K562 (cell line): Measurements from ENCODE around the gene MARCHF3. TPM values are rescaled to one million over a fixed set of nuclear protein-coding genes. Genes with fewer than 3 reads are reported as not detected.

Experiments
- CAMTA2 ChIP-seq: fragments of 250-450 bp; sonication (Bioruptor Pico); conservative IDR thresholded peaks from 2 replicates; pipeline ENCODE4 v1.5.1; 2022
- COPS2 ChIP-seq: fragments of 450-650 bp; conservative IDR thresholded peaks from 2 replicates; pipeline ENCODE4 v1.6.1; 2016; ENCODE audit warnings: mild to moderate bottlenecking, moderate library complexity
- CTBP1 ChIP-seq: fragments of 450-650 bp; IDR thresholded peaks from 2 replicates; pipeline ENCODE4 v1.6.1; 2016; ENCODE audit warnings: borderline replicate concordance
- FUS ChIP-seq: fragments of 200-400 bp; formaldehyde crosslinking; optimal IDR thresholded peaks from 2 replicates; pipeline ENCODE3; 2017; ENCODE audit warnings: low read depth, low read length
- GTF2A2 ChIP-seq: IDR thresholded peaks from 2 replicates; pipeline ENCODE4 v1.6.1; 2016; ENCODE audit warnings: mild to moderate bottlenecking, missing genetic modification characterization, missing compliant biosample characterization
- KDM4B ChIP-seq, 2 experiments: fragments of 450-650 bp in 1 of 2; sonication (generic) in 1 of 2; IDR thresholded peaks; 2 replicates each; pipeline ENCODE4 v1.6.1; 2016 to 2017; ENCODE audit warnings: borderline replicate concordance in 2 of 2, antibody characterized with exemption in 1 of 2, low read depth in 1 of 2, mild to moderate bottlenecking in 1 of 2
- KHSRP ChIP-seq: fragments of 450-650 bp; IDR thresholded peaks from 2 replicates; pipeline ENCODE4 v1.6.1; 2017
- NR1H2 ChIP-seq: sonication (generic); formaldehyde crosslinking; IDR thresholded peaks from 2 replicates; pipeline ENCODE4 v1.4.0; 2020; ENCODE audit warnings: mild to moderate bottlenecking, missing genetic modification reagents
- PHB2 ChIP-seq: fragments of 450-650 bp; IDR thresholded peaks from 2 replicates; pipeline ENCODE4 v1.6.1; 2017; ENCODE audit warnings: low read depth
- RNF2 ChIP-seq: sonication (generic); IDR thresholded peaks from 2 replicates; pipeline ENCODE4 v1.6.1; 2016
- SMAD2 ChIP-seq: fragments of 150-350 bp; IDR thresholded peaks from 2 replicates; pipeline ENCODE4 v1.6.1; 2014; ENCODE audit warnings: low read depth, mild to moderate bottlenecking, low read length
- STAT5B ChIP-seq: fragments of 250-450 bp; sonication (Bioruptor Pico); IDR thresholded peaks from 2 replicates; pipeline ENCODE4 v1.8.0; 2021; ENCODE audit warnings: mild to moderate bottlenecking, inconsistent platforms
- TBP ChIP-seq: optimal IDR thresholded peaks from 2 replicates; pipeline ENCODE3; 2011; ENCODE audit warnings: low read depth, low read length, improper control_type of control experiment
- ZNF384 ChIP-seq: IDR thresholded peaks from 2 replicates; pipeline ENCODE4 v1.6.1; 2012; ENCODE audit warnings: low read depth, low read length, improper control_type of control experiment
- ZNF717 ChIP-seq: fragments of 250-450 bp; sonication (Bioruptor Pico); IDR thresholded peaks from 2 replicates; pipeline ENCODE4 v1.5.0; 2021
- ZNF830 ChIP-seq: fragments of 250-450 bp; sonication (Bioruptor Pico); IDR thresholded peaks from 2 replicates; pipeline ENCODE4 v1.5.0; 2021; ENCODE audit warnings: mild to moderate bottlenecking
- polyA plus RNA-seq, 8 experiments: library from polyadenylated mRNA; depleted of rRNA in 4 of 8; stranded (reverse) in 5 of 8; unstranded in 3 of 8; fragments of >200 nt; fragmentation: Nextera tagmentation in 2 of 8; fragmentation: Illumina TruSeq in 1 of 8; extraction: Ambion mirVana in 2 of 8; extraction: Trizol in 1 of 8; gene quantifications; 2 replicates each; pipeline versions ENCODE4 v1.2.1 to v1.2.3, GENCODE V29; 2011 to 2014; ENCODE audit warnings: inconsistent platforms in 1 of 8, missing spikeins in 1 of 8
- total RNA-seq, 7 experiments: library from RNA; depleted of rRNA in 6 of 7; stranded (reverse); fragments of >200 nt in 6 of 7; fragmentation: Illumina TruSeq in 2 of 7; extraction: Trizol in 2 of 7; gene quantifications; 2 replicates each; pipeline versions ENCODE4 v1.2.1 to v1.2.3, GENCODE V29; 2011 to 2021; ENCODE audit warnings: low replicate concordance in 1 of 7
- TF ChIP-seq, protein P1 (sequence below): fragments of 250-450 bp; sonication (Bioruptor Pico); IDR thresholded peaks from 2 replicates; pipeline ENCODE4 v1.8.0; 2021; ENCODE audit warnings: mild to moderate bottlenecking, moderate library complexity
- TF ChIP-seq, protein P2 (sequence below): fragments of 450-650 bp; formaldehyde crosslinking; IDR thresholded peaks from 2 replicates; pipeline ENCODE4 v1.4.0; 2020; ENCODE audit warnings: mild to moderate bottlenecking
- TF ChIP-seq, protein P3 (sequence below): sonication (generic); formaldehyde crosslinking; IDR thresholded peaks from 2 replicates; pipeline ENCODE4 v1.8.0; 2023; ENCODE audit warnings: mild to moderate bottlenecking, missing genetic modification reagents
- TF ChIP-seq, protein P4 (sequence below): fragments of 200-800 bp; sonication (Bioruptor generic); IDR thresholded peaks from 2 replicates; pipeline ENCODE4 v1.6.1; 2017; ENCODE audit warnings: missing genetic modification characterization, missing compliant biosample characterization
- TF ChIP-seq, protein P5 (sequence below): sonication (generic); formaldehyde crosslinking; IDR thresholded peaks from 2 replicates; pipeline ENCODE4 v1.8.1; 2023; ENCODE audit warnings: mild to moderate bottlenecking, missing genetic modification reagents

Gene MARCHF3
- total and polyA plus RNA-seq, 9 of the 15 experiments (the other 6 are each of a cell fraction or from before 2014, with no cell fraction given): 5.6 to 37.4 (median 16.5) TPM

DNA sequence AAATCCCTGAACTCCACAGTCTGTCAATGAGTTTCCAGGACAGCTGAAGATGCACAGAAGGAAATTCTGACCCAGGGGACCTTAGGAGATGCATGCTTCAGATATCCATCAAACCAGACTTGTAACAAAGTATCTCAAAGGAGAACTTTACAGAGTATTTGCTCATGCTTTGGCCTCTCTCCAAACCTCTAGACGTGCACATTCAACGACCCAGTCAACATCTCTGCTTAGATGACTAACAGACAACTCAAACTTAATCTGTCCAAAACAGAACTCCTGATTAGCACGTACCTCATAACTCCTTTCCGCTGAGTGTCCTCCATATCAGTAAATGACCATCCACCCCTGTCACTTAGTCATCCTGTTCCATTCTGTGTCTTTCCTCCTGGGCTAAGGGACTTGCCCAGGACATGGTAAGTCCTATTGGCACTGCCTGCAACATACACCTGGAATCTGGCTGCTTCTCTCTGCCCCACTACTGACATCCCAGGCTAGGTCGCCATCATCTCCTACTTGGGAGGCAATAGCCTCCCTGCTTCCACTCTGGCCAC, 146.0 kb downstream of the MARCHF3 start (continued):
- TF ChIP-seq, protein P1, sequence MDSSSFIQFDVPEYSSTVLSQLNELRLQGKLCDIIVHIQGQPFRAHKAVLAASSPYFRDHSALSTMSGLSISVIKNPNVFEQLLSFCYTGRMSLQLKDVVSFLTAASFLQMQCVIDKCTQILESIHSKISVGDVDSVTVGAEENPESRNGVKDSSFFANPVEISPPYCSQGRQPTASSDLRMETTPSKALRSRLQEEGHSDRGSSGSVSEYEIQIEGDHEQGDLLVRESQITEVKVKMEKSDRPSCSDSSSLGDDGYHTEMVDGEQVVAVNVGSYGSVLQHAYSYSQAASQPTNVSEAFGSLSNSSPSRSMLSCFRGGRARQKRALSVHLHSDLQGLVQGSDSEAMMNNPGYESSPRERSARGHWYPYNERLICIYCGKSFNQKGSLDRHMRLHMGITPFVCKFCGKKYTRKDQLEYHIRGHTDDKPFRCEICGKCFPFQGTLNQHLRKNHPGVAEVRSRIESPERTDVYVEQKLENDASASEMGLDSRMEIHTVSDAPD (CRISPR knock-in tag): no peak
- TF ChIP-seq SMAD2 (no peak), TBP (no peak), ZNF384 (peak; percentile 55), PHB2 (peak; percentile 97), RNF2 (peak; percentile 93), ZNF830 (no peak), CTBP1 (peak; percentile 99), KHSRP (peak; percentile 91), KDM4B (IDR thresholded peaks at IDR 0.05; ENCODE audit: borderline replicate concordance in 2 of 2, low read depth in 1 of 2) (no peak), FUS (no peak), NR1H2 (CRISPR knock-in tag) (no peak), CAMTA2 (CRISPR knock-in tag) (no peak), COPS2 (no peak), STAT5B (CRISPR knock-in tag) (no peak), ZNF717 (no peak), GTF2A2 (no peak)
- TF ChIP-seq, protein P2, sequence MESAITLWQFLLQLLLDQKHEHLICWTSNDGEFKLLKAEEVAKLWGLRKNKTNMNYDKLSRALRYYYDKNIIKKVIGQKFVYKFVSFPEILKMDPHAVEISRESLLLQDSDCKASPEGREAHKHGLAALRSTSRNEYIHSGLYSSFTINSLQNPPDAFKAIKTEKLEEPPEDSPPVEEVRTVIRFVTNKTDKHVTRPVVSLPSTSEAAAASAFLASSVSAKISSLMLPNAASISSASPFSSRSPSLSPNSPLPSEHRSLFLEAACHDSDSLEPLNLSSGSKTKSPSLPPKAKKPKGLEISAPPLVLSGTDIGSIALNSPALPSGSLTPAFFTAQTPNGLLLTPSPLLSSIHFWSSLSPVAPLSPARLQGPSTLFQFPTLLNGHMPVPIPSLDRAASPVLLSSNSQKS (CRISPR knock-in tag): no peak
- TF ChIP-seq, protein P3, sequence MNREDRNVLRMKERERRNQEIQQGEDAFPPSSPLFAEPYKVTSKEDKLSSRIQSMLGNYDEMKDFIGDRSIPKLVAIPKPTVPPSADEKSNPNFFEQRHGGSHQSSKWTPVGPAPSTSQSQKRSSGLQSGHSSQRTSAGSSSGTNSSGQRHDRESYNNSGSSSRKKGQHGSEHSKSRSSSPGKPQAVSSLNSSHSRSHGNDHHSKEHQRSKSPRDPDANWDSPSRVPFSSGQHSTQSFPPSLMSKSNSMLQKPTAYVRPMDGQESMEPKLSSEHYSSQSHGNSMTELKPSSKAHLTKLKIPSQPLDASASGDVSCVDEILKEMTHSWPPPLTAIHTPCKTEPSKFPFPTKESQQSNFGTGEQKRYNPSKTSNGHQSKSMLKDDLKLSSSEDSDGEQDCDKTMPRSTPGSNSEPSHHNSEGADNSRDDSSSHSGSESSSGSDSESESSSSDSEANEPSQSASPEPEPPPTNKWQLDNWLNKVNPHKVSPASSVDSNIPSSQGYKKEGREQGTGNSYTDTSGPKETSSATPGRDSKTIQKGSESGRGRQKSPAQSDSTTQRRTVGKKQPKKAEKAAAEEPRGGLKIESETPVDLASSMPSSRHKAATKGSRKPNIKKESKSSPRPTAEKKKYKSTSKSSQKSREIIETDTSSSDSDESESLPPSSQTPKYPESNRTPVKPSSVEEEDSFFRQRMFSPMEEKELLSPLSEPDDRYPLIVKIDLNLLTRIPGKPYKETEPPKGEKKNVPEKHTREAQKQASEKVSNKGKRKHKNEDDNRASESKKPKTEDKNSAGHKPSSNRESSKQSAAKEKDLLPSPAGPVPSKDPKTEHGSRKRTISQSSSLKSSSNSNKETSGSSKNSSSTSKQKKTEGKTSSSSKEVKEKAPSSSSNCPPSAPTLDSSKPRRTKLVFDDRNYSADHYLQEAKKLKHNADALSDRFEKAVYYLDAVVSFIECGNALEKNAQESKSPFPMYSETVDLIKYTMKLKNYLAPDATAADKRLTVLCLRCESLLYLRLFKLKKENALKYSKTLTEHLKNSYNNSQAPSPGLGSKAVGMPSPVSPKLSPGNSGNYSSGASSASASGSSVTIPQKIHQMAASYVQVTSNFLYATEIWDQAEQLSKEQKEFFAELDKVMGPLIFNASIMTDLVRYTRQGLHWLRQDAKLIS (CRISPR knock-in tag): no peak
- TF ChIP-seq, protein P4, sequence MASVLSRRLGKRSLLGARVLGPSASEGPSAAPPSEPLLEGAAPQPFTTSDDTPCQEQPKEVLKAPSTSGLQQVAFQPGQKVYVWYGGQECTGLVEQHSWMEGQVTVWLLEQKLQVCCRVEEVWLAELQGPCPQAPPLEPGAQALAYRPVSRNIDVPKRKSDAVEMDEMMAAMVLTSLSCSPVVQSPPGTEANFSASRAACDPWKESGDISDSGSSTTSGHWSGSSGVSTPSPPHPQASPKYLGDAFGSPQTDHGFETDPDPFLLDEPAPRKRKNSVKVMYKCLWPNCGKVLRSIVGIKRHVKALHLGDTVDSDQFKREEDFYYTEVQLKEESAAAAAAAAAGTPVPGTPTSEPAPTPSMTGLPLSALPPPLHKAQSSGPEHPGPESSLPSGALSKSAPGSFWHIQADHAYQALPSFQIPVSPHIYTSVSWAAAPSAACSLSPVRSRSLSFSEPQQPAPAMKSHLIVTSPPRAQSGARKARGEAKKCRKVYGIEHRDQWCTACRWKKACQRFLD (CRISPR knock-in tag): peak; percentile 87
- TF ChIP-seq, protein P5, sequence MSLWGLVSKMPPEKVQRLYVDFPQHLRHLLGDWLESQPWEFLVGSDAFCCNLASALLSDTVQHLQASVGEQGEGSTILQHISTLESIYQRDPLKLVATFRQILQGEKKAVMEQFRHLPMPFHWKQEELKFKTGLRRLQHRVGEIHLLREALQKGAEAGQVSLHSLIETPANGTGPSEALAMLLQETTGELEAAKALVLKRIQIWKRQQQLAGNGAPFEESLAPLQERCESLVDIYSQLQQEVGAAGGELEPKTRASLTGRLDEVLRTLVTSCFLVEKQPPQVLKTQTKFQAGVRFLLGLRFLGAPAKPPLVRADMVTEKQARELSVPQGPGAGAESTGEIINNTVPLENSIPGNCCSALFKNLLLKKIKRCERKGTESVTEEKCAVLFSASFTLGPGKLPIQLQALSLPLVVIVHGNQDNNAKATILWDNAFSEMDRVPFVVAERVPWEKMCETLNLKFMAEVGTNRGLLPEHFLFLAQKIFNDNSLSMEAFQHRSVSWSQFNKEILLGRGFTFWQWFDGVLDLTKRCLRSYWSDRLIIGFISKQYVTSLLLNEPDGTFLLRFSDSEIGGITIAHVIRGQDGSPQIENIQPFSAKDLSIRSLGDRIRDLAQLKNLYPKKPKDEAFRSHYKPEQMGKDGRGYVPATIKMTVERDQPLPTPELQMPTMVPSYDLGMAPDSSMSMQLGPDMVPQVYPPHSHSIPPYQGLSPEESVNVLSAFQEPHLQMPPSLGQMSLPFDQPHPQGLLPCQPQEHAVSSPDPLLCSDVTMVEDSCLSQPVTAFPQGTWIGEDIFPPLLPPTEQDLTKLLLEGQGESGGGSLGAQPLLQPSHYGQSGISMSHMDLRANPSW (CRISPR knock-in tag): no peak
